GM12872 (cell line): ENCODE data around the gene DDX25.

ENCODE experiments used
- TF ChIP-seq, protein P1 (sequence below): IDR thresholded peaks from 3 replicates; pipeline ENCODE4 v1.5.1; 2011; ENCODE audit warnings: low read depth, mild to moderate bottlenecking, low read length, moderate library complexity; ENCODE audit not compliant: insufficient read depth

The DDX25 gene

GRCh38 chr11:125968354-125968753 lies 64.0 kb downstream of the DDX25 start:
- TF ChIP-seq, protein P1, sequence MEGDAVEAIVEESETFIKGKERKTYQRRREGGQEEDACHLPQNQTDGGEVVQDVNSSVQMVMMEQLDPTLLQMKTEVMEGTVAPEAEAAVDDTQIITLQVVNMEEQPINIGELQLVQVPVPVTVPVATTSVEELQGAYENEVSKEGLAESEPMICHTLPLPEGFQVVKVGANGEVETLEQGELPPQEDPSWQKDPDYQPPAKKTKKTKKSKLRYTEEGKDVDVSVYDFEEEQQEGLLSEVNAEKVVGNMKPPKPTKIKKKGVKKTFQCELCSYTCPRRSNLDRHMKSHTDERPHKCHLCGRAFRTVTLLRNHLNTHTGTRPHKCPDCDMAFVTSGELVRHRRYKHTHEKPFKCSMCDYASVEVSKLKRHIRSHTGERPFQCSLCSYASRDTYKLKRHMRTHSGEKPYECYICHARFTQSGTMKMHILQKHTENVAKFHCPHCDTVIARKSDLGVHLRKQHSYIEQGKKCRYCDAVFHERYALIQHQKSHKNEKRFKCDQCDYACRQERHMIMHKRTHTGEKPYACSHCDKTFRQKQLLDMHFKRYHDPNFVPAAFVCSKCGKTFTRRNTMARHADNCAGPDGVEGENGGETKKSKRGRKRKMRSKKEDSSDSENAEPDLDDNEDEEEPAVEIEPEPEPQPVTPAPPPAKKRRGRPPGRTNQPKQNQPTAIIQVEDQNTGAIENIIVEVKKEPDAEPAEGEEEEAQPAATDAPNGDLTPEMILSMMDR, result no peak

DNA sequence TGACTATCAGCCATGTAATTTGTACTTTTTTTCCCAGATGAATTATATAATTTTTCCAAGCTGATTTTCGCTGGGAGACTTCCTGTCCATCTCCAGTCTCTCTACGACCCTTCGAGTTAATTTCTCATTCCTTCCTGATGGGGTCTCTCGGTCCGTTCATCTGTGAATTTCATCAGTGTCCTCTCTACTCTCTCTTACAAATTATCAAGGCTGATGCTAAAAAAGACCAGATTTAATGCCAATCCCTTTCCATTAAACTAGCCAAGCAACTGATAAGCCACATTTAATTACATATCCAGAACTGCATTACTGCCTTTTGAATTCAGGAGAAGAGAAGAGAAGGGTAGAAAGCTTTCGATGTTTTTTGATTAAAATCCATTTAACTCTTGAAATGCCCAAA lies 67.3 kb downstream of the DDX25 start:
- TF ChIP-seq, protein P1, result no peak

DNA sequence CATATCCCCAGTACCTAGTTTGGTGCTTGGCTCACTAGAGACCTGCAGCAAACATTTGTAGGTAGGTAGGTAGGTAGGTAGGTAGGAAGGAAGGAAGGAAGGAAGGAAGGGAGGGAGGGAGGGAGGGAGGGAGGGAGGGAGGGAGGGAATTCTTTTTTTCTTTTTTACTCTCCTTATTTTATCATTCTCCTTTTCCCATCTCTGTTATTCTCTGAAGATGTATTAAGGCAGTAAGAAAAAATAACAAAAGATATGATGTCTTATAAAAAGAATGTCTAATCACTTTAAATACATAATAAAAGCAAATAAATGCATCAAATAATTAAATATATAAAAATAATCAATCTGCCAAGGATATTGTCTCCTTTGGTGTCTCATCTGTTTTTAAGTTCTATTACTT lies 70.0 kb downstream of the DDX25 start:
- TF ChIP-seq, protein P1, result no peak

DNA sequence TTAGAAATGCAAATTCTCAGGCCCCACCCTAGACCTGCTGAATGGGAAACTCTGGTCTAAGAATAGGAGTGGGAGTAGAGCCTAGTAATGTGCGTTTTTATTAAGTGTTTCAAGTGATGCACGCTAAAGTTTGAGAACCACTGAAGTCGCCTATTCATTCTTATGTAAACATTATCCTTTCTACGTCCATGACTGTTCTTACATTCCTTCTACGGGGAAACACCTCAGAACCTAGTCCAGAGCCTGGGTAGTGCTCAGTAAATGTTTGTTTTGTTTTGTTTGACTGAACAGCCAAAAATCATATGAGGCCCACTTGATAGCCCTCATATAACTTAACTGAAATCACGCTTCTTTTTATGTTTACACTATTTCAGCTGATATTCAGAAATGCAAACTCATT lies 71.3 kb downstream of the DDX25 start:
- TF ChIP-seq, protein P1, result no peak

GRCh38 chr11:125976156-125976555 lies 71.8 kb downstream of the DDX25 start:
- TF ChIP-seq, protein P1, result no peak

DNA sequence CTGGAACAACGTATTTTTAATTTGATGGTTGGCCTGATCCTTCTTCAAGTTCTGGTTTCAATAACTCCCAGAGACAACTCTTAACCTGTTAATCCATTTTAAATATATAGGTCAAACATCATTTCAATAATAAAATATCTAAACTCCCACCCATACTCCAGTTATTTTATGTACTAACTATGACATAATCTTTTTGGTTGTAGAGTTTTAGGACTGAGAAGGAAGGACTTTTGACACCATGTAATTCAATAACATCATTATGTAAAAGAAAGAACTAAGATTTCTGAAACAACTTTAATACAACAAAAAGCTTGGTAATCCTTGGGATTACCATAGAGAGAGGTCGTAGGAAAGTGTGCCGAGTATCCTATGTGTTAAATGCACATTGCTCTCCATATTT lies 73.0 kb downstream of the DDX25 start:
- TF ChIP-seq, protein P1, result no peak

DNA sequence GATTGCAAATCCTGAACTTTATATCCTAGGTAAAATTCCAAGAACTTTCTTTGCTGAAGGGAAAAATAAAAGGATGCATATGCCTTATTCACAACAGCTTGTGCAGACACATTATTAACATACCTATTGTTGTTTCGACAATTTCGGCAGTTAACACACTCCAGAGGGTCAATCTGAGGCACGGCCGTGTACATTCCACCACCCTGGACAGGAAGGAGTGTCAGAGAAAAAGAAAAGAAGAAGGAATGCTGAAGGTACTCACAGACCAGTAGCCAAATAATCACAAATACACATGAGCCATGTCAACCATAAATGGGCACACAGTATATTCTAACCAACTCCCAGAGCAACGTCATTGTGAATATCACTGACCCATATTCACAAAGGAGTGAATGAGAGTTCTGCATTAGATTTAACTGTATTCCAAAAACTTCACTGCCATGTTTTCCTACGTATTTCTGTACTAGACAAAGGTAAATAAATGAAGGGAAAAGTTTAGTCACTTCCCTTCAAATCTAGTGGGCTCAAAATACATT lies 73.9 kb downstream of the DDX25 start:
- TF ChIP-seq, protein P1, result no peak
